ENCODE data around the gene IP6K1. TPM values are rescaled to one million over a fixed set of nuclear protein-coding genes. Genes with fewer than 3 reads are reported as not detected.

The IP6K1 gene
- total and polyA plus RNA-seq, 10 of the 15 experiments (the other 5 are each of a cell fraction or from before 2014, with no cell fraction given) = 1.3 to 30.6 (median 18.2) TPM

- no peak for TF ChIP-seq ZBTB33 (IDR thresholded peaks at IDR 0.05)
- no peak for TF ChIP-seq NR2C1 (IDR thresholded peaks at IDR 0.05)
- no peak for TF ChIP-seq MTA2 (IDR thresholded peaks at IDR 0.05; ENCODE audit: low read depth)
- no peak for TF ChIP-seq NR2C2 (IDR thresholded peaks at IDR 0.05; ENCODE audit: borderline replicate concordance, control insufficient read depth, insufficient read length, low read depth)
- no peak for TF ChIP-seq JUND (IDR thresholded peaks at IDR 0.05; ENCODE audit: low read depth, low read length)
- TF ChIP-seq TCF12 (IDR thresholded peaks at IDR 0.05; ENCODE audit: low read depth, low read length) = no peak
- TF ChIP-seq CUX1 (IDR thresholded peaks at IDR 0.05; ENCODE audit: insufficient replicate concordance, low read depth, low read length) = no peak
- no peak for TF ChIP-seq PKNOX1 (IDR thresholded peaks at IDR 0.05)
- TF ChIP-seq BRCA1 (IDR thresholded peaks at IDR 0.05; ENCODE audit: low read depth, low read length) = no peak
- TF ChIP-seq TBL1XR1 (IDR thresholded peaks at IDR 0.05; ENCODE audit: low read depth, low read length) = no peak
- no peak for TF ChIP-seq BCL11A (IDR thresholded peaks at IDR 0.05; ENCODE audit: low read depth, low read length)
- no peak for TF ChIP-seq ZBTB4 (CRISPR knock-in tag; IDR thresholded peaks at IDR 0.05)
- no peak for TF ChIP-seq POLR2AphosphoS2 (IDR thresholded peaks at IDR 0.05; ENCODE audit: low read depth, low read length)
- no peak for TF ChIP-seq TAF1 (IDR thresholded peaks at IDR 0.05; ENCODE audit: borderline replicate concordance, low read depth, low read length)
- TF ChIP-seq MXI1 (IDR thresholded peaks at IDR 0.05; ENCODE audit: low read depth, low read length) = no peak
Observed at GRCh38 chr3:49704629-49705028, 81.7 kb downstream of the IP6K1 start (continued).
